K562 (cell line): ENCODE data around the gene TMEM50B. TPM values are rescaled to one million over a fixed set of nuclear protein-coding genes. Genes with fewer than 3 reads are reported as not detected.
A peak's percentile ranks its signal among the peaks of the same experiment; 100 is the strongest.

ENCODE experiments used
- ARNT ChIP-seq, 2 experiments: fragments of 450-650 bp; IDR thresholded peaks; 2 replicates each; pipeline ENCODE4 v1.6.1; 2016; ENCODE audit warnings: mild to moderate bottlenecking in 1 of 2
- ASH1L ChIP-seq: fragments of 450-650 bp; IDR thresholded peaks from 2 replicates; pipeline ENCODE4 v1.6.1; 2018; ENCODE audit warnings: borderline replicate concordance, mild to moderate bottlenecking, low read depth; ENCODE audit not compliant: partially characterized antibody
- BCOR ChIP-seq: fragments of 450-650 bp; IDR thresholded peaks from 2 replicates; pipeline ENCODE4 v1.6.1; 2016
- KAT7 ChIP-seq: sonication (generic); formaldehyde crosslinking; IDR thresholded peaks from 2 replicates; pipeline ENCODE4 v1.8.0; 2022; ENCODE audit warnings: missing genetic modification reagents, mild to moderate bottlenecking, borderline replicate concordance
- KLF1 ChIP-seq: fragments of 450-650 bp; IDR thresholded peaks from 2 replicates; pipeline ENCODE4 v1.6.1; 2016; ENCODE audit warnings: missing genetic modification characterization, missing compliant biosample characterization
- KLF6 ChIP-seq: fragments of 250-450 bp; sonication (Bioruptor Pico); IDR thresholded peaks from 2 replicates; pipeline ENCODE4 v1.4.0; 2020; ENCODE audit warnings: mild to moderate bottlenecking, moderate library complexity, borderline replicate concordance
- MLX ChIP-seq, 2 experiments: fragments of 450-650 bp in 1 of 2; sonication (generic) in 1 of 2; formaldehyde crosslinking; conservative IDR thresholded peaks; 2 replicates each; pipeline versions ENCODE4 v1.4.0 to v1.8.1; 2020 to 2022; ENCODE audit warnings: mild to moderate bottlenecking in 1 of 2, missing genetic modification reagents in 1 of 2
- MXI1 ChIP-seq: IDR thresholded peaks from 2 replicates; pipeline ENCODE4 v1.6.1; 2011; ENCODE audit warnings: low read depth, mild to moderate bottlenecking, improper control_type of control experiment, low read length
- NR1H2 ChIP-seq: sonication (generic); formaldehyde crosslinking; IDR thresholded peaks from 2 replicates; pipeline ENCODE4 v1.4.0; 2020; ENCODE audit warnings: mild to moderate bottlenecking, missing genetic modification reagents
- NR2F6 ChIP-seq: fragments of 450-650 bp; formaldehyde crosslinking; IDR thresholded peaks from 2 replicates; pipeline ENCODE4 v1.4.0; 2020; ENCODE audit warnings: mild to moderate bottlenecking
- NR4A1 ChIP-seq, 2 experiments: fragments of 250-450 bp in 1 of 2; fragments of 450-650 bp in 1 of 2; sonication (Bioruptor Pico) in 1 of 2; IDR thresholded peaks; 2 replicates each; pipeline versions ENCODE4 v1.4.0 to v1.6.1; 2016 to 2020; ENCODE audit warnings: mild to moderate bottlenecking in 2 of 2, missing compliant biosample characterization in 1 of 2, missing genetic modification characterization in 1 of 2, moderate library complexity in 1 of 2
- SAP30 ChIP-seq: fragments of 200-600 bp; sonication (generic); IDR thresholded peaks from 2 replicates; pipeline ENCODE4 v1.6.1; 2012; ENCODE audit warnings: borderline replicate concordance, low read depth, mild to moderate bottlenecking, moderate library complexity, low read length, control low read depth, inconsistent platforms; ENCODE audit not compliant: insufficient read depth, poor library complexity, severe bottlenecking
- ZKSCAN8 ChIP-seq: fragments of 200-800 bp; sonication (Bioruptor generic); IDR thresholded peaks from 2 replicates; pipeline ENCODE4 v1.6.1; 2016; ENCODE audit warnings: missing genetic modification characterization, missing compliant biosample characterization
- ZNF143 ChIP-seq: sonication (generic); formaldehyde crosslinking; IDR thresholded peaks from 2 replicates; pipeline ENCODE4 v1.9.0; 2022; ENCODE audit warnings: mild to moderate bottlenecking, missing genetic modification reagents
- polyA plus RNA-seq, 8 experiments: library from polyadenylated mRNA; depleted of rRNA in 4 of 8; stranded (reverse) in 5 of 8; unstranded in 3 of 8; fragments of >200 nt; fragmentation: Nextera tagmentation in 2 of 8; fragmentation: Illumina TruSeq in 1 of 8; extraction: Ambion mirVana in 2 of 8; extraction: Trizol in 1 of 8; gene quantifications; 2 replicates each; pipeline versions ENCODE4 v1.2.1 to v1.2.3, GENCODE V29; 2011 to 2014; ENCODE audit warnings: inconsistent platforms in 1 of 8, missing spikeins in 1 of 8
- total RNA-seq, 7 experiments: library from RNA; depleted of rRNA in 6 of 7; stranded (reverse); fragments of >200 nt in 6 of 7; fragmentation: Illumina TruSeq in 2 of 7; extraction: Trizol in 2 of 7; gene quantifications; 2 replicates each; pipeline versions ENCODE4 v1.2.1 to v1.2.3, GENCODE V29; 2011 to 2021; ENCODE audit warnings: low replicate concordance in 1 of 7
- TF ChIP-seq, protein P1 (sequence below): sonication (generic); formaldehyde crosslinking; IDR thresholded peaks from 2 replicates; pipeline ENCODE4 v1.8.0; 2022; ENCODE audit warnings: mild to moderate bottlenecking, missing genetic modification reagents
- TF ChIP-seq, protein P2 (sequence below): fragments of 450-650 bp; formaldehyde crosslinking; IDR thresholded peaks from 2 replicates; pipeline ENCODE4 v1.4.0; 2020; ENCODE audit warnings: mild to moderate bottlenecking, moderate library complexity
- TF ChIP-seq, protein P3 (sequence below): sonication (generic); formaldehyde crosslinking; IDR thresholded peaks from 2 replicates; pipeline ENCODE4 v1.8.1; 2022; ENCODE audit warnings: missing genetic modification reagents

TMEM50B gene
- total and polyA plus RNA-seq, 9 of the 15 experiments (the other 6 are each of a cell fraction or from before 2014, with no cell fraction given) = 20.5 to 64.6 (median 28.9) TPM

- TF ChIP-seq, protein P1, sequence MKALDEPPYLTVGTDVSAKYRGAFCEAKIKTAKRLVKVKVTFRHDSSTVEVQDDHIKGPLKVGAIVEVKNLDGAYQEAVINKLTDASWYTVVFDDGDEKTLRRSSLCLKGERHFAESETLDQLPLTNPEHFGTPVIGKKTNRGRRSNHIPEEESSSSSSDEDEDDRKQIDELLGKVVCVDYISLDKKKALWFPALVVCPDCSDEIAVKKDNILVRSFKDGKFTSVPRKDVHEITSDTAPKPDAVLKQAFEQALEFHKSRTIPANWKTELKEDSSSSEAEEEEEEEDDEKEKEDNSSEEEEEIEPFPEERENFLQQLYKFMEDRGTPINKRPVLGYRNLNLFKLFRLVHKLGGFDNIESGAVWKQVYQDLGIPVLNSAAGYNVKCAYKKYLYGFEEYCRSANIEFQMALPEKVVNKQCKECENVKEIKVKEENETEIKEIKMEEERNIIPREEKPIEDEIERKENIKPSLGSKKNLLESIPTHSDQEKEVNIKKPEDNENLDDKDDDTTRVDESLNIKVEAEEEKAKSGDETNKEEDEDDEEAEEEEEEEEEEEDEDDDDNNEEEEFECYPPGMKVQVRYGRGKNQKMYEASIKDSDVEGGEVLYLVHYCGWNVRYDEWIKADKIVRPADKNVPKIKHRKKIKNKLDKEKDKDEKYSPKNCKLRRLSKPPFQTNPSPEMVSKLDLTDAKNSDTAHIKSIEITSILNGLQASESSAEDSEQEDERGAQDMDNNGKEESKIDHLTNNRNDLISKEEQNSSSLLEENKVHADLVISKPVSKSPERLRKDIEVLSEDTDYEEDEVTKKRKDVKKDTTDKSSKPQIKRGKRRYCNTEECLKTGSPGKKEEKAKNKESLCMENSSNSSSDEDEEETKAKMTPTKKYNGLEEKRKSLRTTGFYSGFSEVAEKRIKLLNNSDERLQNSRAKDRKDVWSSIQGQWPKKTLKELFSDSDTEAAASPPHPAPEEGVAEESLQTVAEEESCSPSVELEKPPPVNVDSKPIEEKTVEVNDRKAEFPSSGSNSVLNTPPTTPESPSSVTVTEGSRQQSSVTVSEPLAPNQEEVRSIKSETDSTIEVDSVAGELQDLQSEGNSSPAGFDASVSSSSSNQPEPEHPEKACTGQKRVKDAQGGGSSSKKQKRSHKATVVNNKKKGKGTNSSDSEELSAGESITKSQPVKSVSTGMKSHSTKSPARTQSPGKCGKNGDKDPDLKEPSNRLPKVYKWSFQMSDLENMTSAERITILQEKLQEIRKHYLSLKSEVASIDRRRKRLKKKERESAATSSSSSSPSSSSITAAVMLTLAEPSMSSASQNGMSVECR (CRISPR knock-in tag) = no peak; the same call in 1 of the 2 replicates
- TF ChIP-seq MLX (CRISPR knock-in tag; conservative IDR thresholded peaks at IDR 0.05) = no peak
- no peak for TF ChIP-seq NR2F6 (CRISPR knock-in tag)
- no peak for TF ChIP-seq SAP30
- TF ChIP-seq KAT7 = peak; percentile 78; the same call in 1 of the 2 replicates
- no peak for TF ChIP-seq ASH1L
- no peak for TF ChIP-seq NR4A1 (CRISPR knock-in tag; IDR thresholded peaks at IDR 0.05)
- no peak for TF ChIP-seq NR4A1 (tag; IDR thresholded peaks at IDR 0.05)
- no peak for TF ChIP-seq ARNT (IDR thresholded peaks at IDR 0.05)
- TF ChIP-seq KLF1 (tag) = no peak
- TF ChIP-seq, protein P2, sequence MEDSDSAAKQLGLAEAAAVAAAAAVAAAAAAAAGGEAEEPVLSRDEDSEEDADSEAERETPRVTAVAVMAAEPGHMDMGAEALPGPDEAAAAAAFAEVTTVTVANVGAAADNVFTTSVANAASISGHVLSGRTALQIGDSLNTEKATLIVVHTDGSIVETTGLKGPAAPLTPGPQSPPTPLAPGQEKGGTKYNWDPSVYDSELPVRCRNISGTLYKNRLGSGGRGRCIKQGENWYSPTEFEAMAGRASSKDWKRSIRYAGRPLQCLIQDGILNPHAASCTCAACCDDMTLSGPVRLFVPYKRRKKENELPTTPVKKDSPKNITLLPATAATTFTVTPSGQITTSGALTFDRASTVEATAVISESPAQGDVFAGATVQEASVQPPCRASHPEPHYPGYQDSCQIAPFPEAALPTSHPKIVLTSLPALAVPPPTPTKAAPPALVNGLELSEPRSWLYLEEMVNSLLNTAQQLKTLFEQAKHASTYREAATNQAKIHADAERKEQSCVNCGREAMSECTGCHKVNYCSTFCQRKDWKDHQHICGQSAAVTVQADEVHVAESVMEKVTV = peak; percentile 43; the same call in 1 of the 2 replicates
- TF ChIP-seq ZNF143 (CRISPR knock-in tag) = no peak
- TF ChIP-seq ZKSCAN8 = no peak
- TF ChIP-seq, protein P3, sequence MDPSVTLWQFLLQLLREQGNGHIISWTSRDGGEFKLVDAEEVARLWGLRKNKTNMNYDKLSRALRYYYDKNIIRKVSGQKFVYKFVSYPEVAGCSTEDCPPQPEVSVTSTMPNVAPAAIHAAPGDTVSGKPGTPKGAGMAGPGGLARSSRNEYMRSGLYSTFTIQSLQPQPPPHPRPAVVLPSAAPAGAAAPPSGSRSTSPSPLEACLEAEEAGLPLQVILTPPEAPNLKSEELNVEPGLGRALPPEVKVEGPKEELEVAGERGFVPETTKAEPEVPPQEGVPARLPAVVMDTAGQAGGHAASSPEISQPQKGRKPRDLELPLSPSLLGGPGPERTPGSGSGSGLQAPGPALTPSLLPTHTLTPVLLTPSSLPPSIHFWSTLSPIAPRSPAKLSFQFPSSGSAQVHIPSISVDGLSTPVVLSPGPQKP = no peak
- TF ChIP-seq KLF6 (CRISPR knock-in tag) = no peak
- peak; percentile 13; the same call in 1 of the 2 replicates for TF ChIP-seq MXI1
- TF ChIP-seq BCOR = no peak
- peak; percentile 61; the same call in 1 of the 2 replicates for TF ChIP-seq NR1H2
Observed at GRCh38 chr21:33479679-33480480, at the start of gene TMEM50B (continued).
